ENCODE measurements around the gene HID1.

Gene HID1

GRCh38 chr17:74951680-74952421, 20.7 kb downstream of the HID1 start:
- DNase-seq (ENCODE audit: low read depth, low spot score): no peak

- DNase-seq (ENCODE audit: low read depth, low spot score): no peak
Measured at GRCh38 chr17:74951065-74951464, 21.5 kb downstream of the HID1 start.

- no peak for DNase-seq (ENCODE audit: low read depth, low spot score)
Measured at GRCh38 chr17:74950207-74950606, 22.4 kb downstream of the HID1 start.

- DNase-seq (ENCODE audit: low read depth, low spot score): no peak
Measured at GRCh38 chr17:74949455-74950115, 23.0 kb downstream of the HID1 start.

- no peak for DNase-seq (ENCODE audit: low read depth, low spot score)
Measured at GRCh38 chr17:74947041-74947754, 25.4 kb downstream of the HID1 start.

GRCh38 chr17:74946641-74947040, 25.9 kb downstream of the HID1 start:
- DNase-seq (ENCODE audit: low read depth, low spot score): no peak

GRCh38 chr17:74945543-74945942, 27.0 kb downstream of the HID1 start:
- no peak for DNase-seq (ENCODE audit: low read depth, low spot score)

- DNase-seq (ENCODE audit: low read depth, low spot score): no peak
Measured at GRCh38 chr17:74943808-74944522, 28.6 kb downstream of the HID1 start.

- DNase-seq (ENCODE audit: low read depth, low spot score): no peak
Measured at GRCh38 chr17:74941128-74941725, 31.3 kb downstream of the HID1 start.

- no peak for DNase-seq (ENCODE audit: low read depth, low spot score)
Measured at GRCh38 chr17:74939534-74939933, 33.0 kb downstream of the HID1 start.

GRCh38 chr17:74938194-74938950, 34.2 kb downstream of the HID1 start:
- no peak for DNase-seq (ENCODE audit: low read depth, low spot score)

GRCh38 chr17:74937064-74938051, 35.2 kb downstream of the HID1 start:
- DNase-seq (ENCODE audit: low read depth, low spot score): peak; percentile 34

GRCh38 chr17:74936470-74936799, 36.1 kb downstream of the HID1 start:
- no peak for DNase-seq (ENCODE audit: low read depth, low spot score)

GRCh38 chr17:74935585-74936469, 36.7 kb downstream of the HID1 start, which contains the start of gene OTOP3:
Gene OTOP3, plus strand, starts transcription at chr17:74935898. Its CDS starts 24 bp downstream, at chr17:74935922.
- DNase-seq (ENCODE audit: low read depth, low spot score): no peak

GRCh38 chr17:74935048-74935447, 37.5 kb downstream of the HID1 start:
- DNase-seq (ENCODE audit: low read depth, low spot score): no peak

- DNase-seq (ENCODE audit: low read depth, low spot score): no peak
Measured at GRCh38 chr17:74930535-74931036, 42.0 kb downstream of the HID1 start.

GRCh38 chr17:74928786-74929185, 43.8 kb downstream of the HID1 start:
- DNase-seq (ENCODE audit: low read depth, low spot score): no peak

GRCh38 chr17:74925242-74925641, 47.3 kb downstream of the HID1 start:
- DNase-seq (ENCODE audit: low read depth, low spot score): no peak
